Mesothelial cell of epicardium (in vitro differentiated cells): ENCODE data around the gene GNB1. TPM values are rescaled to one million over a fixed set of nuclear protein-coding genes. Genes with fewer than 3 reads are reported as not detected.
"Not testable (repeated sequence)": the region's sequence is repeated elsewhere in the genome, so short reads cannot be mapped to it uniquely, and the experiment has no call there.

Experiments used
- DNase-seq, 2 experiments: peaks; one replicate each; pipeline ENCODE4 v3.0.0; 2021; ENCODE audit warnings: low spot score in 2 of 2; ENCODE audit not compliant: unreplicated experiment in 2 of 2
- H3K27ac Mint-ChIP-seq: 2 replicates; pipeline ENCODE4 v1.8.0; 2021; ENCODE audit warnings: mixed read lengths
- H3K27me3 Mint-ChIP-seq: 2 replicates; pipeline ENCODE4 v1.8.0; 2021; ENCODE audit warnings: low read depth, mixed read lengths
- H3K36me3 Mint-ChIP-seq: 2 replicates; pipeline ENCODE4 v1.8.0; 2021; ENCODE audit warnings: mixed read lengths
- H3K4me1 Mint-ChIP-seq: 2 replicates; pipeline ENCODE4 v1.8.0; 2021; ENCODE audit warnings: mixed read lengths
- H3K4me3 Mint-ChIP-seq: 2 replicates; pipeline ENCODE4 v1.8.0; 2021; ENCODE audit warnings: mild to moderate bottlenecking, moderate library complexity, mixed read lengths
- H3K9me3 Mint-ChIP-seq: 2 replicates; pipeline ENCODE4 v1.8.0; 2021; ENCODE audit warnings: mixed read lengths
- total RNA-seq: library from RNA; stranded (reverse); gene quantifications from 3 replicates; pipeline ENCODE4 v1.2.1, GENCODE V29; 2021
- TF ChIP-seq, protein P1 (sequence below): fragments of 200-600 bp; sonication (generic); IDR thresholded peaks from one replicate; pipeline ENCODE4 v1.5.0; 2021; ENCODE audit warnings: antibody characterized with exemption; ENCODE audit not compliant: unreplicated experiment

Gene GNB1
- total RNA-seq, 1 donor from 2014 or later, result 272 TPM

DNA sequence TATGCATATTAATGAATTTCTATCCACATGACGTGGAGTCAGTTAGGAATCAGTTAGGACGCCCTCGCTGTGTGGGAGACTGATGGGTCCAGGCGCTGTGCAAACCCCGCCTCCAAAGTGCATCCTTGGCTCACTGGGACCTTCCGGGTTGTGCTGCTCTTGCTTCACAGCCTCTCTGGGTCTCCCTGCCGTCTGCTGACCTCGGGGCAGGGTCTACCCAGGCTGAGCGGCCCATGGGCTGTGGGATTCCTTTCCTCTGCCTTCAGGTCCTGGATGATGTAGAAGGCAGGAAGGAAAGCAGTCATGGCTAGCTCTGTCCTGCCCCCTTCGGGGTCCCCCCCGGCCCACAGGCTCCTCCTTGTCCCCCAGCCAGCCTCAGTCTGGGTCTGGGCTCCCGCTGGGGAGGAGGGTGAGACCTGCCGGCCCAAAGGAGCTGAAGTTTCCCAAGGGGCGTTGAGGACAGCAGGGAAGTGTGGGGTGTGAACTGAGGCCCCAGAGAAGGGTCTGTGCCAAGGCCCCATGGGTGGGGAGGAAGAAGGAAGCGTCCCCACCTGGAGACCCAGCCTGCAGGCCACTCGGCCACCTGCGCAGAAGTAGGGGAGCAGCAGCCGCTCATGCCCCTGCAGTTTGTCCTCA, 142.1 kb downstream of the GNB1 start:
- no peak for DNase-seq
- Mint-ChIP-seq H3K27ac (no peak overlapping the region), H3K4me1 (no peaks in the 10 kb centered on the region), H3K9me3 (no peaks in the 10 kb centered on the region), H3K4me3 (no peak overlapping the region), H3K27me3 (no peaks in the 10 kb centered on the region), H3K36me3 (peaks cover 3% of the 10 kb centered on the region)
- TF ChIP-seq, protein P1, sequence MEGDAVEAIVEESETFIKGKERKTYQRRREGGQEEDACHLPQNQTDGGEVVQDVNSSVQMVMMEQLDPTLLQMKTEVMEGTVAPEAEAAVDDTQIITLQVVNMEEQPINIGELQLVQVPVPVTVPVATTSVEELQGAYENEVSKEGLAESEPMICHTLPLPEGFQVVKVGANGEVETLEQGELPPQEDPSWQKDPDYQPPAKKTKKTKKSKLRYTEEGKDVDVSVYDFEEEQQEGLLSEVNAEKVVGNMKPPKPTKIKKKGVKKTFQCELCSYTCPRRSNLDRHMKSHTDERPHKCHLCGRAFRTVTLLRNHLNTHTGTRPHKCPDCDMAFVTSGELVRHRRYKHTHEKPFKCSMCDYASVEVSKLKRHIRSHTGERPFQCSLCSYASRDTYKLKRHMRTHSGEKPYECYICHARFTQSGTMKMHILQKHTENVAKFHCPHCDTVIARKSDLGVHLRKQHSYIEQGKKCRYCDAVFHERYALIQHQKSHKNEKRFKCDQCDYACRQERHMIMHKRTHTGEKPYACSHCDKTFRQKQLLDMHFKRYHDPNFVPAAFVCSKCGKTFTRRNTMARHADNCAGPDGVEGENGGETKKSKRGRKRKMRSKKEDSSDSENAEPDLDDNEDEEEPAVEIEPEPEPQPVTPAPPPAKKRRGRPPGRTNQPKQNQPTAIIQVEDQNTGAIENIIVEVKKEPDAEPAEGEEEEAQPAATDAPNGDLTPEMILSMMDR, result no peak

DNA sequence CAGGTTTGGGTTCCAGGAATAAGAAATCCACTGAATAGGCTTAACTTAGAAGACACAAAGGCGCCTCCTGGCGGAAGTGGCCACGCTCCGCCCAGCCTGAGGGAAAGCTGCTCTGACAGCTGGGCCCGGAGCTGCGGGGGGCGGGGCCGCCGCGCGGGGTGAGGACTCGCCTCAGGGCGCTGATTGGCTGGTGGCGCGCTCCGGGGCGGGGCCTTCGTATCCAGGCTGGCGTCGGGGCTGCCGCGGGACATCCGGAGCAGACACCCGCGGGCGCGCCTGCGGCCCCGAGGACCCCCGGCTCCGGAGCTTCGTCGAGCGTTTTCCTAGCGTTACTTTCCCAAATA, 144.3 kb downstream of the GNB1 start:
- H3K36me3 Mint-ChIP-seq, H3K4me1 Mint-ChIP-seq, H3K27me3 Mint-ChIP-seq, H3K27ac Mint-ChIP-seq, DNase-seq, H3K9me3 Mint-ChIP-seq: not testable (repeated sequence)
- H3K4me3 Mint-ChIP-seq, result peak overlapping the region; percentile 68

DNA sequence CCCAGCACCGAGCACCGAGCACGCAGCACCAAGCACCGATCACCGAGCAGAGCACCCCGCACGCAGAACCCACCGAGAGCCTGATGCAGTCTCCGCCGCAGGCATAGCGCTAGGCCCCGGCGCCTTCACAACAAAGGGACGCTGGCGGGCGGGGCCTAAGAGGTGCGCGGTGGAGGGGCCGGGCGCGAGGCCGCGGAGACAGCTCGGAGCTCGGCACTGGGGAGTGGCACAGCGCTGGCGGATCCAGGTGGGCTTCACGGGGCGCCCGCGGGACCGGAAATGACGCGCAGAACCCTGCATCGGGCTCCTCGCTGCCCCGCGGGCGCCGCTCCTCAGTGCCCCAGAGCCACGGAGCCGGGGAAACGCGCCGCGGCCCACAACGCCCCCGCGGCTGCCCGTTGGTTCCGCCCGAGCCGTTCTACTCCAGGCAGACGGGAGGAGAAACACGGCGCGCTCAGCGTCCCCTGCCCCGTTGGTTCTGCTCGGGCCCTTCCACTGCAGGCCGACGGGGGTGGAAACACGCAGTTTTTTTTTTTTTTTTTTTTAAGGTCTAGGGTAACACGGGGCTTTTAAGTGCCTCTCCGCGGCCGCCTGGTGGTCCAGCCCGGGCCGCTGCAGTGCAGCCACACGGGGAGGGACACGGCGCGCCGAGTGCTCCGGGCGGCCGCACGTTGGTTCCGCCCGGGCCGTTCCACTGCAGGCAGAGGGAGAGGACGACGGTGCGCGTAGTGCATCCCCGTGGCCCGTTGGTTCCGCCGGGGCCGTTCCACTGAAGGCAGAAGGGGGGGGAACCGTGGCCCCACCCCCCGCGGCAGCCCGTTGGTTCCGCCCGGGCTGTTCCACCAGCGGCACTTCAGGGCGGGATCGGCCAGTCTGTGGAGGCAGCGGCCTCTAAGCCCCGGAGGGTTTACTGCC, 145.0 kb downstream of the GNB1 start:
- H3K9me3 Mint-ChIP-seq, H3K27me3 Mint-ChIP-seq, H3K4me1 Mint-ChIP-seq, H3K36me3 Mint-ChIP-seq: not testable (repeated sequence)
- Mint-ChIP-seq H3K27ac (peak overlapping the region; percentile 94), H3K4me3 (peak overlapping the region; percentile 68)
- peak; percentile 70 to 87 for DNase-seq

DNA sequence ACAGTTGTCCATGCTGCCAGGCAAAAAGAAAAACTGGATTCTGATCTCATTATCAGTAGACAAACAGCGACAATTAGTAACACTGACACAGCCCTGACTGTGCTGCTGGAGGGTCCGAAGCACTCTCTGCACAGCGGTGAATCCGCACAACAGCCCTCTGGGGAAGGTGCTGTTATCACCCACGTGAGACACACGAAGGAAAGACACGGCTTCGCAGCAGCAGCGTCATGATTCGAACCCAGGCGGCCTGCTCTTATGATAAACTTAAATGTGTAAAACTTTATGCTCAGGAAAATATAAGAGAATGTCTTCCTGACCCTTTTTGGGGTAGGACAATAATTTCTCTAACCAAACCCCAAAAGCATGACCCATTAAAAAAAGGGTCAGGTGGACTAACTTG, 148.4 kb downstream of the GNB1 start:
- H3K27ac Mint-ChIP-seq, result peak overlapping the region; percentile 25
- not testable (repeated sequence) for H3K4me1 Mint-ChIP-seq, H3K36me3 Mint-ChIP-seq, DNase-seq, H3K27me3 Mint-ChIP-seq, H3K9me3 Mint-ChIP-seq, H3K4me3 Mint-ChIP-seq

DNA sequence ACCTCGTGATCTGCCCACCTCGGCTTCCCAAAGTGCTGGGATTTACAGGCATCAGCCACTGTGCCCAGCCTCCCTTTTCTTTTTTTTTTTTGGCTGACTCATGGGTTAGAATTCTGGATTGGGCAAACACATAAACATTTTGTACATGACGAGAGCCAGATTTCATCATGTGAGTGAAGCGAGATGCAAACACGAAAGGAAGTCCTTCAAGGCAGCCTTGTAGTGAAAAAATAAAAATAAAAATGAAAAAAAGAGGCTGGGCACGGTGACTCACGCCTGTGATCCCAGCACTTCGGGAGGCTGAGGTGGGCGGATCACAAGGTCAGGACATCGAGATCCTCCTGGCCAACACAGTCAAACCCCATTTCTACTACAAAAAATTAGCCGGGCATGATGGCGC, 149.9 kb downstream of the GNB1 start:
- not testable (repeated sequence) for H3K4me1 Mint-ChIP-seq, H3K9me3 Mint-ChIP-seq, H3K4me3 Mint-ChIP-seq, H3K27me3 Mint-ChIP-seq, H3K27ac Mint-ChIP-seq, H3K36me3 Mint-ChIP-seq, DNase-seq

DNA sequence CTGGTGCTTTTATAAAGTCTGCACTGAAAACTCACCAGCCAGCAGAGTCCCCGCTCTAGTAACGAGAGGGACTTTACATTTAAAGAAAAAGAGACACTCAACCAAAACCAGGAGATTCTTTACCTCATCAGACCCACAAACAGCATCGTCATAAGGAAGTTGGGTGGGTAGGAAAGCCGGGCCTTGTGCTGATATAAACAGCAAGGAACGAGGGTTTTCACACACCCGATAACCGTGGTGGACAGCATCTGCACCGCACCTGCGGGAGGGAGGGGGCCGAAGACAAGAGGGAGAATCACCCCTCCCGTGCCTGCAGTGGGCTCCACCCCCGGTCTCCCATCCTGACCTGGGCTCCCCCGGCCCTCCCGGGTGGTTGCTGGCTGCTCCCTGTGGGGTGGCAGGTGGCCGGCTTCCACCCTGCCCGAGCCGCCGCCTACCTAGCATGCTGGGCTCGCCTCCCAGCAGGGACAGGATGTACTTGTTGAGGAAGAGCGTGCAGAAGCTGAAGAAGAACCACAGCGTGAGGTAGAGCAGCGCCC, 152.0 kb downstream of the GNB1 start:
- not testable (repeated sequence) for DNase-seq, H3K27ac Mint-ChIP-seq, H3K4me3 Mint-ChIP-seq, H3K27me3 Mint-ChIP-seq, H3K36me3 Mint-ChIP-seq, H3K4me1 Mint-ChIP-seq, H3K9me3 Mint-ChIP-seq

DNA sequence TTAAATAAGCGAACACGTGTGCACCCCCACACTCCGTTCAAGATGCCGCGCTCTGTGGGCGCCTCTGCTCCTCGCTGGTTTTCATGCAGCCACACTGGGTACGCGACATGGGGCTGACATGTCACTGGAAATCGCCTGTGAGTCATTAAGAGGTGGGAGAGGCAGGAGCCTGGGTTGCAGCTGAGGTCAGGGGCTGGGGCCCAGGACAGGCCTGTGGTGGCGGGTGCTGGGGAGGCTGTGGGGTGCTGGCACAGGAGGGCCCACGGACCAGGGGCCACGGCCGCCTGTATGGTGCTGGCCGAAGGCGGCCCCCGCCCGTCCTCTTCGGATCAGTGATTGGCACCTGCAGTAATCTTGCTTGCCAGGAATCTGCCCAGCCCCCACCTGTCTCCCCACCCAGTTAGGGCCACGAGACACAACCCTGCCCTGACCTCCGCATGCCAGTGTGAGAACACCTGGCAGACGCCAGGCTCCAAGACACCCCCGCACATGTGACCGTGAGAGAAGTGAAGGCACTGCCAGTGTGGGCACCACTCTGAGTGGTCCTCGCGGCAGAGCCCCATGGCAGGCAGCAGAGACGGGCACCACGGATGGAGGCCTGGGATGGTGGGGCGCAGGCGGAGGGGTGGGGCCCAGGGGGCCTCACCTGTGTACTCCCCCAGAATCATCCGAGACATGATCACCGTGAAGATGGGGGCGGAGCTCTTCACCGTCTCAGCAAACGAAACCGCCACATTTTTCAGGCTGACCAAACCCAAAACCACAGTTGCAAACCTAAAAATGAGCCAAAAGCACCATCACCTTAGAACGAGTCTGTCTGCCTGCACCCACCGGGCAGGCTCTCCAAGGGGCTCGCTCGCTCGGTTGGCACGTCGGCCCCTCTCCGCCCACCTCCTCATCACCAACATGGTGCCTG, 153.0 kb downstream of the GNB1 start:
- H3K27ac Mint-ChIP-seq, H3K9me3 Mint-ChIP-seq, H3K27me3 Mint-ChIP-seq, H3K4me1 Mint-ChIP-seq, H3K36me3 Mint-ChIP-seq, H3K4me3 Mint-ChIP-seq, DNase-seq: not testable (repeated sequence)

Other genes starting within 250 kb of the GNB1 start
- gene CDK11B, start 232.1 kb downstream of the GNB1 start, total RNA-seq, result 25.2 to 27.2 TPM (median 26.6 TPM) in 3 replicates
- gene SLC35E2B, start 198.3 kb downstream of the GNB1 start, total RNA-seq, result 112 to 119 TPM (median 113 TPM) in 3 replicates
- gene CDK11A, start 166.7 kb downstream of the GNB1 start, total RNA-seq, result 47.9 to 54.2 TPM (median 52.8 TPM) in 3 replicates
- 77.7 to 79.9 TPM (median 78.2 TPM) in 3 replicates for gene NADK, start 112.6 kb downstream of the GNB1 start, total RNA-seq
- gene CALML6, start 24.2 kb upstream of the GNB1 start, total RNA-seq, result 1.6 to 2.7 TPM (median 1.9 TPM) in 3 replicates
- gene TMEM52, start 28.2 kb upstream of the GNB1 start, total RNA-seq, result 2.1 to 2.8 TPM (median 2.5 TPM) in 3 replicates
- 0.16 to 0.42 TPM (median 0.18 TPM) in 3 replicates for gene CFAP74, start 112.7 kb upstream of the GNB1 start, total RNA-seq
- 0.09 to 0.16 TPM (median 0.14 TPM) in 3 replicates for gene GABRD, start 128.3 kb upstream of the GNB1 start, total RNA-seq
- 53.0 to 55.5 TPM (median 54.5 TPM) in 3 replicates for gene PRKCZ, start 159.3 kb upstream of the GNB1 start, total RNA-seq